Heart left ventricle (tissue), 16 donors: Measurements from ENCODE around the gene FOXN1. TPM values are rescaled to one million over a fixed set of nuclear protein-coding genes. Genes with fewer than 3 reads are reported as not detected.

Experiments
- ATAC-seq, 4 donors: fragments of 200-7000 bp; cut with Tn5 transposase; one replicate each; pipeline ENCODE4 v1.9.1; 2020 to 2022; ENCODE audit warnings: moderate library complexity in 4 of 4, mild to moderate bottlenecking in 3 of 4, moderate number of reproducible peaks in 1 of 4
- DNase-seq, 5 donors: peaks; one replicate each; pipeline ENCODE4 v3.0.0-alpha.2; 2020
- H3K27ac ChIP-seq, 12 donors: fragments of 200-600 bp; sonication (generic) in 4 of 12; one replicate each; pipeline versions ENCODE4 v1.5.0 to v1.8.0; 2016 to 2022; ENCODE audit warnings: mild to moderate bottlenecking in 2 of 12
- H3K27me3 ChIP-seq, 9 donors: fragments of 200-600 bp; sonication (generic) in 2 of 9; one replicate each; pipeline versions ENCODE4 v1.5.1 to v1.8.0; 2016 to 2022; ENCODE audit warnings: mild to moderate bottlenecking in 3 of 9
- H3K36me3 ChIP-seq, 9 donors: fragments of 200-600 bp; sonication (generic) in 2 of 9; one replicate each; pipeline versions ENCODE4 v1.5.0 to v1.8.0; 2018 to 2022; ENCODE audit warnings: mild to moderate bottlenecking in 2 of 9
- H3K4me1 ChIP-seq, 12 donors: fragments of 200-600 bp; sonication (generic) in 4 of 12; one replicate each; pipeline versions ENCODE4 v1.5.0 to v1.8.0; 2016 to 2022; ENCODE audit warnings: mild to moderate bottlenecking in 3 of 12
- H3K4me3 ChIP-seq, 12 donors: fragments of 200-600 bp; sonication (generic) in 4 of 12; one replicate each; pipeline versions ENCODE4 v1.5.0 to v1.8.0; 2017 to 2022; ENCODE audit warnings: mild to moderate bottlenecking in 9 of 12, moderate library complexity in 4 of 12
- H3K9me3 ChIP-seq, 12 donors: fragments of 200-600 bp; sonication (generic) in 4 of 12; one replicate each; pipeline versions ENCODE4 v1.5.0 to v1.8.0; 2016 to 2022; ENCODE audit warnings: mild to moderate bottlenecking in 1 of 12
- POLR2A ChIP-seq, 2 donors: fragments of 450-650 bp; IDR thresholded peaks; one replicate each; pipeline ENCODE4 v1.6.1; 2017; ENCODE audit warnings: antibody characterized with exemption in 2 of 2, mild to moderate bottlenecking in 2 of 2, moderate library complexity in 2 of 2
- WGBS, 4 donors: extraction: QIAGEN DNeasy Blood & Tissue Kit in 2 of 4; methylation state at CpG; one replicate each; pipeline versions ENCODE4 v1.1.5 to v1.1.7; 2013 to 2018; 5-methylcytosine and 5-hydroxymethylcytosine counted together
- intact Hi-C, 10 donors: fragments of 100-400 bp; cut with DNase I; formaldehyde crosslinking; loops; one replicate each; pipeline versions ENCODE4 v1.11.1 to v1.14.2; 2022
- polyA plus RNA-seq, 2 donors: library from polyadenylated mRNA; stranded (reverse); fragments of 200-250 nt; gene quantifications; one replicate each; pipeline ENCODE4 v1.2.3, GENCODE V29; 2013
- total RNA-seq, 9 donors: library from RNA; depleted of rRNA in 2 of 9; stranded (reverse); fragments of >200 nt in 2 of 9; fragmentation: NEBNext Ultra II Directional in 3 of 9; extraction: Animal tissue kit (Norgen Biotek cat#: 25700) in 3 of 9; gene quantifications; one replicate each; pipeline versions ENCODE4 v1.1.0 to v1.2.4, GENCODE V29; 2016 to 2023
- TF ChIP-seq, protein P1 (sequence below), 12 donors: fragments of 200-600 bp; sonication (generic) in 4 of 12; IDR thresholded peaks; one replicate each; pipeline versions ENCODE4 v1.5.0 to v1.8.0; 2018 to 2022; ENCODE audit warnings: antibody characterized with exemption in 12 of 12, mild to moderate bottlenecking in 5 of 12
- donor health status: ischemic (EF 13 %, LVEDD 7.1; RV severe dilation, severe dysfunction).
- donor health status: healthy with polysubstance abuse.
- donor health status: DM: no; HTN: yes; CAD: no.
- donor health status: DM: no; HTN: no; CAD: no.
- donor health status: ischemic (EF 25% LVEDD 6.9; RV normal size, moderate dysfunction).
- donor health status: ischemic (EF 25% LVEDD 5.7; RV mildly dilated, moderate dysfunction).
- donor health status: healthy.
- donor health status: DM: yes; HTN: yes; CAD: no.
- donor health status: ischemic (EF 35%, LVEDD 5.7; RV mildly dilated, moderate dysfunction).
- donor health status: nonischemic (EF 11% LVEDD 7.7; RV severe dilation, severe dysfunction).
- donor health status: DM: yes; HTN: yes; CAD: no.
- donor health status: PGD.
- donor health status: ischemic (EF 29% LVEDD 5.4; RV normal size, mild dysfunction).
- donor health status: nonischemic (EF 23%, LVEDD 6.1; RV moderate dilation, normal function).

FOXN1 gene
- total and polyA plus RNA-seq, 11 donors = not detected

DNA sequence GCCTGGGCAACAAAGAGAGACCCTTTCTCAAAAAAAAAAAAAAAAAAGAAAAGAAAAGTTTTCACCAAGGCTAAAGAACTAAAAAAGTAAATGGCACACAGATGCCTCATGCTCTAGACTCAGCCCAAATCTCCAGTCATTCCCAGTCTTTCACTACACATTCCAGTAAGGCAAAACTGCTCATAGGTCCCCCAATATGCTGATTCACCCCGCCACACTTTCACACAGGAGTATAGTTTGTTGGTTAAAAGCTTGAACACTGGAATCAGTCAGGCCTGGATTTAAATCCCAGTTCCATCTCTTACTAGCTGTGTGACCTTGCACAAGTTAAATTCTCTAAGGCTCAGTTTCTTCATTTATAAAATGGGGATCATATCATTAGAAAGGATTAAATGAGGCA is 63.3 kb downstream of the FOXN1 start:
- WGBS, 4 donors = 95 to 100% (median 97%) methylated on average over 1 of the region's 1 CpG
- peaks cover 0 to 49% (median 20%) of the 10 kb centered on the region in 12 donors for H3K4me1 ChIP-seq
- no peaks in the 10 kb centered on the region for H3K9me3 ChIP-seq
- peaks cover 0 to 19% (median 10%) of the 10 kb centered on the region in 9 donors for H3K36me3 ChIP-seq
- H3K4me3 ChIP-seq = peak overlapping the region in 1 of 12 donors; percentile 96
- no peak overlapping the region for H3K27ac ChIP-seq
- DNase-seq (no peak), ATAC-seq (no peak)
- TF ChIP-seq, protein P1, sequence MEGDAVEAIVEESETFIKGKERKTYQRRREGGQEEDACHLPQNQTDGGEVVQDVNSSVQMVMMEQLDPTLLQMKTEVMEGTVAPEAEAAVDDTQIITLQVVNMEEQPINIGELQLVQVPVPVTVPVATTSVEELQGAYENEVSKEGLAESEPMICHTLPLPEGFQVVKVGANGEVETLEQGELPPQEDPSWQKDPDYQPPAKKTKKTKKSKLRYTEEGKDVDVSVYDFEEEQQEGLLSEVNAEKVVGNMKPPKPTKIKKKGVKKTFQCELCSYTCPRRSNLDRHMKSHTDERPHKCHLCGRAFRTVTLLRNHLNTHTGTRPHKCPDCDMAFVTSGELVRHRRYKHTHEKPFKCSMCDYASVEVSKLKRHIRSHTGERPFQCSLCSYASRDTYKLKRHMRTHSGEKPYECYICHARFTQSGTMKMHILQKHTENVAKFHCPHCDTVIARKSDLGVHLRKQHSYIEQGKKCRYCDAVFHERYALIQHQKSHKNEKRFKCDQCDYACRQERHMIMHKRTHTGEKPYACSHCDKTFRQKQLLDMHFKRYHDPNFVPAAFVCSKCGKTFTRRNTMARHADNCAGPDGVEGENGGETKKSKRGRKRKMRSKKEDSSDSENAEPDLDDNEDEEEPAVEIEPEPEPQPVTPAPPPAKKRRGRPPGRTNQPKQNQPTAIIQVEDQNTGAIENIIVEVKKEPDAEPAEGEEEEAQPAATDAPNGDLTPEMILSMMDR (IDR thresholded peaks at IDR 0.05) = no peak
- TF ChIP-seq POLR2A (IDR thresholded peaks at IDR 0.05) = no peak
- no peaks in the 10 kb centered on the region for H3K27me3 ChIP-seq
- intact Hi-C loops = no loop called here

DNA sequence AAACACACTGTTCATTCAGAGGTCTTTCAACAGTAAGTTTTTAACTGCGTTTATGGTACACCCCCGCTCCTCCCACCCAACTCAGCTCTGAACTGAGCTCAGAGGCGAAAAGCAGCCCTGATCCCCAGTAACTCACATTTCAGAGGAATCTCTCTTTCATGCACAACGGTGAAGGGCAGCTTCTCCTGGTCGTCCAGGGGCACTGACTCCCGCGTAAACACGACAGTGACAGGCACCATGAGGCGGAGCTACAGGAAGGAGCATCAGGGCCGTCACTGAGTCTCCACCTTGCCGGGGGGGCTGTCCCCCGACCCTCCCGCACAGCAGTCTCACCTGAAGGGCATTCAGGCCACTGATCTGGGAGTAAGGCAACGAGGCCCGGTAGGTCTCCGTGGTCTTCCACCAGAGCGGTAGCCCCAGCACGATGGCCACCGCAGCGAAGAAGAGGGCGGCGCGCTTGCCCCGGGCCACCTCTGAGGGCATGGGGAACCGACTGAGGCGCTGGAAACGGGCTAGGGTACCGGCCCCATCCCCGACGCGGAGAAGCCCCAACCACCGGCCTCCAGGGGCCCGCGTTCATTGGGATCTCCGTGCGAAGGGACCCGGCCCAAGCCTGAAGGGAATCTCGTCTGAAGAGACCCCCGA is 64.7 kb downstream of the FOXN1 start:
- Histone ChIP-seq H3K27ac (peak overlapping the region in 11 of 12 donors; percentile 53 to 93 (median 81)), H3K9me3 (no peaks in the 10 kb centered on the region), H3K36me3 (peaks cover 0 to 24% (median 10%) of the 10 kb centered on the region in 9 donors), H3K4me1 (peaks cover 0 to 51% (median 23%) of the 10 kb centered on the region in 12 donors), H3K4me3 (peak overlapping the region; percentile 73 to 100 (median 92)), H3K27me3 (no peaks in the 10 kb centered on the region)
- ATAC-seq = peak in 3 of 4 donors; percentile 2 to 17 (median 14)
- intact Hi-C loops = loop anchor here in 2 of 10 donors (2.0 to 5.0 kb wide), 2 partner anchors 18 to 76 kb away; partner anchors contain the start of genes BLTP2 (in 1 of the 2) and UNC119 (in 1 of the 2)
- DNase-seq = peak in 2 of 5 donors; percentile 30 to 60
- no peak for TF ChIP-seq POLR2A (IDR thresholded peaks at IDR 0.05)
- TF ChIP-seq, protein P1 (IDR thresholded peaks at IDR 0.05) = no peak
- 1 to 2% (median 1%) methylated on average over 24 to 39 of the region's 39 CpGs for WGBS, 4 donors

DNA sequence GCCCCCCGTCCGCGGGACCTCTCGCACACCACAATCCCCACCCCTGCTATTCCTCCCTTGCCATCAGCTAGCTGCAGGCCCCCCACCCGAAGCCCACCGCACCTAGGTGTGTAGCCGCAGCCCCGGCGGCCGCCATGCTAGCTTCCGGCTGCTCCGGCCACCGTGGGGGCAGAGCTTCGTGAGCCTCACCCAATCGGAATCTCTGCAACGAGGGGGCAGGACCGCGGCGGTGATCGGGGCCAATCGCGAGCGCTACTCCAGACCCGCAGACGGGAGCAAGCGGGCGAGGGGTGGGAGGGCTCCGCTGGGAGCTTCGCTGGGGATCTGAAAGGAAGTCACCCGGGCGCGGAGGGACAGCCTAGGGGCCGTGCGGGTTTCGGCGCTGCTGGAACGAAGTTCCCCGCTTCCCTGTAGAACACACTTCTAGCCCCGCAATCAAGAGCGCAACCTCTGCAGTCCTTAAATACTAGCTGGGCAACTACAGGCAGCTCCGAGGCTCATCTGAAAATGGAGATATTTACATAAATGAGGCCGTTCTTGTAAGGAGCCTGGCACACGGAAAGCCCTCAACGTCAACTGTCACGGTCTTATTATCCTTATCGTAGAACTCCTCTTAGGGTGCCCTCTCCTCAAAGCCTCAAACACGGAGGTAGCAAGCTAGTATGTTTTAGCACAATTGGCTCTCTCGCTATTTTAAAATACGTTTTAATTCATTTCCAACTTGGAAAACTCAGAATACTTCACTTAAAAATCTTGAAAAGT is 65.4 kb downstream of the FOXN1 start, which contains the start of gene PIGS:
Gene PIGS, minus strand, starts transcription at position 164 of the 762 bp plus-strand sequence. Its CDS starts 28 bp downstream, at position 136.
- peaks cover 0 to 53% (median 24%) of the 10 kb centered on the region in 12 donors for H3K4me1 ChIP-seq
- DNase-seq (peak; percentile 96 to 98 (median 97)), ATAC-seq (peak; percentile 91 to 95 (median 92))
- intact Hi-C loops = loop anchor here in 2 of 10 donors (2.0 to 5.0 kb wide), 2 partner anchors 19 to 76 kb away; partner anchors contain the start of genes BLTP2 (in 1 of the 2) and UNC119 (in 1 of the 2)
- H3K27ac ChIP-seq = peak within 1 kb of the TSS in 11 of 12 donors; percentile 75 to 93 (median 81)
- 0 to 1% (median 1%) methylated on average over 24 to 49 of the region's 49 CpGs for WGBS, 4 donors
- peaks cover 0 to 24% (median 10%) of the 10 kb centered on the region in 9 donors for H3K36me3 ChIP-seq
- H3K9me3 ChIP-seq = no peaks in the 10 kb centered on the region
- no peaks in the 10 kb centered on the region for H3K27me3 ChIP-seq
- peak in 1 of 2 donors; percentile 89 for TF ChIP-seq POLR2A (IDR thresholded peaks at IDR 0.05)
- TF ChIP-seq, protein P1 (IDR thresholded peaks at IDR 0.05) = peak in 1 of 12 donors; percentile 14
- H3K4me3 ChIP-seq = peak within 1 kb of the TSS; percentile 73 to 100 (median 92)
